Inferior parietal cortex (tissue), 1 donor: Measurements from ENCODE around the gene TMEM231.

Experiments used
- DNase-seq: peaks from one replicate; pipeline ENCODE4 v3.0.0-alpha.2; 2016; ENCODE audit errors: extremely low spot score

The TMEM231 gene

DNA sequence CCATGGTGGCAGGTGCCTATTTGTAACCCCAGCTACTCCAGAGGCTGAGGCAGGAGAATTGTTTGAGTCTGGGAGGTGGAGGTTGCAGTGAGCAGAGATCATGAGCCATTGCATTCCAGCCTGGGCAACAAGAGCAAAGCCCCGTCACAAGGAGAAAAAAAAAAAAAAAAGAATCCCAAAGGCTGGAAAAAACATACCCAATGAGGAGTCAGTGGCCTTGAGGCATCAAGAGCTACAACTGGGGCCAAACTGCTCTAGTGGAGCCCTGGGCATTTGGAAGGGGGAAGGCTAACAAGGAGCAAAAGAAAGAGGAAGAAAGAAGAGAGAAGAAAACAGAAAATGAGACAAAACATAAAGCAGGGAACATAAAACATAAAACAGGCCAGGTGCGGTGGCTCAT is 67.7 kb downstream of the TMEM231 start:
- no peak for DNase-seq
